ENCODE results near the gene CPLX3. TPM values are rescaled to one million over a fixed set of nuclear protein-coding genes. Genes with fewer than 3 reads are reported as not detected.

CPLX3 gene
- total and polyA plus RNA-seq, 10 of the 15 experiments (the other 5 are each of a cell fraction or from before 2014, with no cell fraction given) = 0.02 to 0.04 TPM; not detected in 8

DNA sequence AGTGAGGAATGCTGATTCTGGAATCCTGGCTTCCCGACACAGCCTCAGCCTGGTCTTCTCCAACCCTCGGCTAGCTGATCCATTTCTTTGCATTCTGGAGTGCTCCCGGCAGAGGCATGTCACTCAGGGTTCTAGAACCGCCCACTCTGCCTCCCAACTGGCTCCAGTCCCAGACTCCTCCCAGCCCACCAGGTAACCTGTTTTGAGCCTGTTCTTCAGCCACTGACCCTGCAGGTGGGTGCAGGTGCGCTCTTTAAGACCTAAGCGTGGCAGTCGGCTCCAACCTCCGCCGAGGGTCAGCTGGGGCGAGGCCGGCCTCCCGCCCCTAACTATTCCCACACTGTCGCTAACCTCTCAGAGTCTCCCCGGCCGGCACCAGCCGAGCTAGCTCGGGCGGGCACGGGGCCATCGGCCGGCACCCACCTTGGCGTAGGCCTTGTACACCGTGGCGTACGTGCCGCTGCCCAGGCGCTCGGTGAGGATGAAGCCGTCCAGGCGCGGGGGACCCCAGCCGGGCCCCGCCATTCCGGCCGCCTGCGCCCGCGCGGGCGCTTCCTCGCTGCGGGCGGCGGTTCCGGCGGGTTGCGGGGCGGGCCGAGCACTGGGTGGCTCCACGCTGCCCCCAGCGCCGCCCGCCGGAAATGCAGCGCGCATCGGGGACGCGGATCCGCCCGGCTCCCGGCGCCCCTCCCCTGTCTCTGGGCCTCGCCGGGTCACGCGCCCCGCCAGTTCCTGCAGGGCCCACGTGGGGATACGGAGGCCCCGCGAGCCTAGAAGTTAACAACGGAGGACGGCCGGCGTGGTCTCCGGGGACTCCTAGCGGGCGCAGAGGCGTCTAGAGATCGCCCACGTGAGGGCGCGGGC is 16.4 kb downstream of the CPLX3 start, which contains the start of gene ULK3 (continued):
- TF ChIP-seq, protein P1, sequence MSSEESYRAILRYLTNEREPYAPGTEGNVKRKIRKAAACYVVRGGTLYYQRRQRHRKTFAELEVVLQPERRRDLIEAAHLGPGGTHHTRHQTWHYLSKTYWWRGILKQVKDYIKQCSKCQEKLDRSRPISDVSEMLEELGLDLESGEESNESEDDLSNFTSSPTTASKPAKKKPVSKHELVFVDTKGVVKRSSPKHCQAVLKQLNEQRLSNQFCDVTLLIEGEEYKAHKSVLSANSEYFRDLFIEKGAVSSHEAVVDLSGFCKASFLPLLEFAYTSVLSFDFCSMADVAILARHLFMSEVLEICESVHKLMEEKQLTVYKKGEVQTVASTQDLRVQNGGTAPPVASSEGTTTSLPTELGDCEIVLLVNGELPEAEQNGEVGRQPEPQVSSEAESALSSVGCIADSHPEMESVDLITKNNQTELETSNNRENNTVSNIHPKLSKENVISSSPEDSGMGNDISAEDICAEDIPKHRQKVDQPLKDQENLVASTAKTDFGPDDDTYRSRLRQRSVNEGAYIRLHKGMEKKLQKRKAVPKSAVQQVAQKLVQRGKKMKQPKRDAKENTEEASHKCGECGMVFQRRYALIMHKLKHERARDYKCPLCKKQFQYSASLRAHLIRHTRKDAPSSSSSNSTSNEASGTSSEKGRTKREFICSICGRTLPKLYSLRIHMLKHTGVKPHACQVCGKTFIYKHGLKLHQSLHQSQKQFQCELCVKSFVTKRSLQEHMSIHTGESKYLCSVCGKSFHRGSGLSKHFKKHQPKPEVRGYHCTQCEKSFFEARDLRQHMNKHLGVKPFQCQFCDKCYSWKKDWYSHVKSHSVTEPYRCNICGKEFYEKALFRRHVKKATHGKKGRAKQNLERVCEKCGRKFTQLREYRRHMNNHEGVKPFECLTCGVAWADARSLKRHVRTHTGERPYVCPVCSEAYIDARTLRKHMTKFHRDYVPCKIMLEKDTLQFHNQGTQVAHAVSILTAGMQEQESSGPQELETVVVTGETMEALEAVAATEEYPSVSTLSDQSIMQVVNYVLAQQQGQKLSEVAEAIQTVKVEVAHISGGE (CRISPR knock-in tag; IDR thresholded peaks at IDR 0.05) = no peak
- no peak for TF ChIP-seq SREBF2 (IDR thresholded peaks at IDR 0.05; ENCODE audit: low read length)
- TF ChIP-seq CEBPB (IDR thresholded peaks at IDR 0.05; ENCODE audit: borderline replicate concordance in 1 of 2, low read depth in 2 of 2, low read length in 2 of 2) = no peak
- TF ChIP-seq FOXM1 (IDR thresholded peaks at IDR 0.05; ENCODE audit: low read depth, low read length) = no peak
- TF ChIP-seq, protein P2, sequence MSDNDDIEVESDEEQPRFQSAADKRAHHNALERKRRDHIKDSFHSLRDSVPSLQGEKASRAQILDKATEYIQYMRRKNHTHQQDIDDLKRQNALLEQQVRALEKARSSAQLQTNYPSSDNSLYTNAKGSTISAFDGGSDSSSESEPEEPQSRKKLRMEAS (IDR thresholded peaks at IDR 0.05; ENCODE audit: low read depth, low read length) = peak; percentile 97
- no peak for TF ChIP-seq ZNF622 (IDR thresholded peaks at IDR 0.05)
- TF ChIP-seq RUNX3 (IDR thresholded peaks at IDR 0.05; ENCODE audit: low read length) = no peak
- peak; percentile 33; the same call in 1 of the 2 replicates for TF ChIP-seq CREB1 (IDR thresholded peaks at IDR 0.05; ENCODE audit: low read depth)
- no peak; a peak in 1 of 4 replicates for TF ChIP-seq IKZF2 (IDR thresholded peaks at IDR 0.05)

Measured in GM12878 (cell line).